ENCODE data around the gene TRIM33. TPM values are rescaled to one million over a fixed set of nuclear protein-coding genes. Genes with fewer than 3 reads are reported as not detected.
"Not testable (repeated sequence)": the region's sequence is repeated elsewhere in the genome, so short reads cannot be mapped to it uniquely, and the experiment has no call there.

The TRIM33 gene
- total RNA-seq, 2 donors from 2014 or later = 48.1 to 53.9 TPM

GRCh38 chr1:114397601-114398000 lies 113.4 kb downstream of the TRIM33 start:
- ATAC-seq = no peak
- Mint-ChIP-seq H3K27ac (no peak overlapping the region), H3K4me3 (no peak overlapping the region), H3K36me3 (ENCODE audit: low read depth) (peaks cover 17% of the 10 kb centered on the region), H3K27me3 (no peaks in the 10 kb centered on the region), H3K4me1 (no peaks in the 10 kb centered on the region)
- no peaks in the 10 kb centered on the region for H3K9me3 ChIP-seq (ENCODE audit: control insufficient read depth, low read length, poor library complexity, severe bottlenecking)
- DNase-seq = no peak

- no peaks in the 10 kb centered on the region for H3K9me3 ChIP-seq (ENCODE audit: control insufficient read depth, low read length, poor library complexity, severe bottlenecking)
- H3K4me3 Mint-ChIP-seq = no peak overlapping the region
- no peaks in the 10 kb centered on the region for H3K27me3 Mint-ChIP-seq
- DNase-seq (no peak), ATAC-seq (no peak)
- no peaks in the 10 kb centered on the region for H3K4me1 Mint-ChIP-seq
- H3K27ac Mint-ChIP-seq = no peak overlapping the region
- H3K36me3 Mint-ChIP-seq (ENCODE audit: low read depth) = peaks cover 11% of the 10 kb centered on the region
These were observed 115.1 kb downstream of the TRIM33 start for GRCh38 chr1:114395863-114396262.

- no peak for DNase-seq
- H3K36me3 Mint-ChIP-seq (ENCODE audit: low read depth) = peaks cover 11% of the 10 kb centered on the region
- ATAC-seq = no peak
- no peak overlapping the region for H3K27ac Mint-ChIP-seq
- peaks cover 2% of the 10 kb centered on the region for H3K9me3 ChIP-seq (ENCODE audit: control insufficient read depth, low read length, poor library complexity, severe bottlenecking)
- no peaks in the 10 kb centered on the region for H3K4me1 Mint-ChIP-seq
- H3K27me3 Mint-ChIP-seq = no peaks in the 10 kb centered on the region
- H3K4me3 Mint-ChIP-seq = no peak overlapping the region
These were observed 120.0 kb downstream of the TRIM33 start for GRCh38 chr1:114390960-114391359.

GRCh38 chr1:114390361-114390760 lies 120.6 kb downstream of the TRIM33 start:
- H3K9me3 ChIP-seq (ENCODE audit: control insufficient read depth, low read length, poor library complexity, severe bottlenecking) = peaks cover 4% of the 10 kb centered on the region
- no peaks in the 10 kb centered on the region for H3K4me1 Mint-ChIP-seq
- no peak overlapping the region for H3K4me3 Mint-ChIP-seq
- H3K36me3 Mint-ChIP-seq (ENCODE audit: low read depth) = peaks cover 12% of the 10 kb centered on the region
- ATAC-seq = no peak
- no peak overlapping the region for H3K27ac Mint-ChIP-seq
- no peaks in the 10 kb centered on the region for H3K27me3 Mint-ChIP-seq
- DNase-seq = no peak

GRCh38 chr1:114388432-114389003 lies 122.5 kb downstream of the TRIM33 start:
- DNase-seq = no peak
- H3K27me3 Mint-ChIP-seq = no peaks in the 10 kb centered on the region
- H3K27ac Mint-ChIP-seq = no peak overlapping the region
- no peak overlapping the region for H3K4me3 Mint-ChIP-seq
- no peaks in the 10 kb centered on the region for H3K4me1 Mint-ChIP-seq
- H3K36me3 Mint-ChIP-seq (ENCODE audit: low read depth) = peaks cover 8% of the 10 kb centered on the region
- no peak for ATAC-seq
- peaks cover 7% of the 10 kb centered on the region for H3K9me3 ChIP-seq (ENCODE audit: control insufficient read depth, low read length, poor library complexity, severe bottlenecking)

- H3K4me3 Mint-ChIP-seq; DNase-seq; ATAC-seq; H3K9me3 ChIP-seq (ENCODE audit: control insufficient read depth, low read length, poor library complexity, severe bottlenecking); H3K27ac Mint-ChIP-seq; H3K36me3 Mint-ChIP-seq (ENCODE audit: low read depth); H3K27me3 Mint-ChIP-seq; H3K4me1 Mint-ChIP-seq: not testable (repeated sequence)
These were observed 123.4 kb downstream of the TRIM33 start for GRCh38 chr1:114387585-114387984.

GRCh38 chr1:114387010-114387360 lies 124.0 kb downstream of the TRIM33 start:
- peaks cover 7% of the 10 kb centered on the region for H3K9me3 ChIP-seq (ENCODE audit: control insufficient read depth, low read length, poor library complexity, severe bottlenecking)
- Mint-ChIP-seq H3K4me1 (no peaks in the 10 kb centered on the region), H3K27ac (no peak overlapping the region), H3K27me3 (no peaks in the 10 kb centered on the region), H3K36me3 (ENCODE audit: low read depth) (peaks cover 5% of the 10 kb centered on the region), H3K4me3 (no peak overlapping the region)
- ATAC-seq (no peak), DNase-seq (no peak)

GRCh38 chr1:114386129-114387009 lies 124.6 kb downstream of the TRIM33 start:
- DNase-seq (no peak), ATAC-seq (no peak)
- Mint-ChIP-seq H3K27me3 (no peaks in the 10 kb centered on the region), H3K4me1 (no peaks in the 10 kb centered on the region), H3K4me3 (no peak overlapping the region), H3K27ac (no peak overlapping the region), H3K36me3 (ENCODE audit: low read depth) (peaks cover 3% of the 10 kb centered on the region)
- H3K9me3 ChIP-seq (ENCODE audit: control insufficient read depth, low read length, poor library complexity, severe bottlenecking) = peaks cover 7% of the 10 kb centered on the region

GRCh38 chr1:114384922-114385321 lies 126.1 kb downstream of the TRIM33 start:
- Mint-ChIP-seq H3K4me3 (no peak overlapping the region), H3K27ac (no peak overlapping the region), H3K36me3 (ENCODE audit: low read depth) (peaks cover 3% of the 10 kb centered on the region), H3K27me3 (no peaks in the 10 kb centered on the region), H3K4me1 (no peaks in the 10 kb centered on the region)
- ATAC-seq = no peak
- DNase-seq = no peak
- peaks cover 7% of the 10 kb centered on the region for H3K9me3 ChIP-seq (ENCODE audit: control insufficient read depth, low read length, poor library complexity, severe bottlenecking)

- peaks cover 3% of the 10 kb centered on the region for H3K9me3 ChIP-seq (ENCODE audit: control insufficient read depth, low read length, poor library complexity, severe bottlenecking)
- Mint-ChIP-seq H3K36me3 (ENCODE audit: low read depth) (no peaks in the 10 kb centered on the region), H3K27me3 (no peaks in the 10 kb centered on the region), H3K27ac (no peak overlapping the region), H3K4me1 (no peaks in the 10 kb centered on the region), H3K4me3 (no peak overlapping the region)
- DNase-seq = no peak
- no peak for ATAC-seq
These were observed 131.0 kb downstream of the TRIM33 start for GRCh38 chr1:114379987-114380386.

- Mint-ChIP-seq H3K27me3 (no peaks in the 10 kb centered on the region), H3K4me1 (no peaks in the 10 kb centered on the region), H3K4me3 (no peak overlapping the region), H3K36me3 (ENCODE audit: low read depth) (no peaks in the 10 kb centered on the region), H3K27ac (no peak overlapping the region)
- H3K9me3 ChIP-seq (ENCODE audit: control insufficient read depth, low read length, poor library complexity, severe bottlenecking) = peaks cover 2% of the 10 kb centered on the region
- DNase-seq (no peak), ATAC-seq (no peak)
These were observed 131.6 kb downstream of the TRIM33 start for GRCh38 chr1:114379358-114379757.

- Mint-ChIP-seq H3K27ac (no peak overlapping the region), H3K4me1 (no peaks in the 10 kb centered on the region), H3K27me3 (no peaks in the 10 kb centered on the region), H3K36me3 (ENCODE audit: low read depth) (no peaks in the 10 kb centered on the region), H3K4me3 (no peak overlapping the region)
- ATAC-seq = no peak
- H3K9me3 ChIP-seq (ENCODE audit: control insufficient read depth, low read length, poor library complexity, severe bottlenecking) = no peaks in the 10 kb centered on the region
- no peak for DNase-seq
These were observed 133.6 kb downstream of the TRIM33 start for GRCh38 chr1:114377356-114377755.

- H3K4me1 Mint-ChIP-seq = no peaks in the 10 kb centered on the region
- no peaks in the 10 kb centered on the region for H3K9me3 ChIP-seq (ENCODE audit: control insufficient read depth, low read length, poor library complexity, severe bottlenecking)
- ATAC-seq (no peak), DNase-seq (no peak)
- no peak overlapping the region for H3K4me3 Mint-ChIP-seq
- H3K27me3 Mint-ChIP-seq = peaks cover 8% of the 10 kb centered on the region
- no peaks in the 10 kb centered on the region for H3K36me3 Mint-ChIP-seq (ENCODE audit: low read depth)
- no peak overlapping the region for H3K27ac Mint-ChIP-seq
These were observed 141.1 kb downstream of the TRIM33 start for GRCh38 chr1:114369930-114370329.
